PC-9 (cell line): ENCODE data around the gene GSTCD.

Experiments
- CTCF ChIP-seq: fragments of 200-600 bp; sonication (generic); conservative IDR thresholded peaks from 2 replicates; pipeline ENCODE4 v1.6.1; 2017; ENCODE audit warnings: mixed run types, antibody characterized with exemption, mild to moderate bottlenecking, moderate library complexity
- EZH2 ChIP-seq: fragments of 200-600 bp; sonication (generic); IDR thresholded peaks from 2 replicates; pipeline ENCODE4 v1.8.0; 2017; ENCODE audit warnings: antibody characterized with exemption, low read depth

- TF ChIP-seq CTCF: no peak
- no peak for TF ChIP-seq EZH2
Observed at GRCh38 chr4:105671301-105671700, 37.3 kb upstream of the GSTCD start.
